ENCODE measurements around the gene CTSS.

Gene CTSS

DNA sequence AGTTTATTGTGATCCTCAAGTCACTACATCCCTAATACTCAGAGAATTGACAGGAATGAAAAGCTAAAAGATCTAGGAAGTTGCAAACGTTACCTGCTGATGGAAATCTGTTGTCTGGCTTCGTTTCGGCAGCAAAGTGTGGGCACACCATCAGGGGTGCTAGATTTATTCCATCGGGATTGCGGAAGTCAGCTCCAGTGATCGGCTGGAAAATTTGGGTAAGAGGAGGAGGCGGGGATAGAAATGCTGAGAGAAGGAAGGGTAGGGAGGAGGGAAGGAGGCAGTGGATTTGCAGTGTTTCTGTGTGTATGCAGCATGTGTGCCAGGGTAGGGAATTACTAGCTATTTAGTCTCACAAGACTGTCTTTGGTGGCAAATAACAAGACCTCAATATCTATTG, 42.5 kb upstream of the CTSS start, which contains the start of gene CTSK:
TSS of gene CTSK (minus strand) at position 140 of the 400 bp plus-strand sequence. CDS start 1,455 bp downstream, outside the sequence.
- no peaks in the 10 kb centered on the region for H3K4me1 ChIP-seq
- H3K36me3 ChIP-seq = peaks cover 15% of the 10 kb centered on the region
- no peak within 1 kb of the TSS for H3K4me3 ChIP-seq (ENCODE audit: low read depth, low read length)
- no peak for DNase-seq
- H3K27me3 ChIP-seq = no peaks in the 10 kb centered on the region
- no peaks in the 10 kb centered on the region for H3K9me3 ChIP-seq
- TF ChIP-seq, protein P1, sequence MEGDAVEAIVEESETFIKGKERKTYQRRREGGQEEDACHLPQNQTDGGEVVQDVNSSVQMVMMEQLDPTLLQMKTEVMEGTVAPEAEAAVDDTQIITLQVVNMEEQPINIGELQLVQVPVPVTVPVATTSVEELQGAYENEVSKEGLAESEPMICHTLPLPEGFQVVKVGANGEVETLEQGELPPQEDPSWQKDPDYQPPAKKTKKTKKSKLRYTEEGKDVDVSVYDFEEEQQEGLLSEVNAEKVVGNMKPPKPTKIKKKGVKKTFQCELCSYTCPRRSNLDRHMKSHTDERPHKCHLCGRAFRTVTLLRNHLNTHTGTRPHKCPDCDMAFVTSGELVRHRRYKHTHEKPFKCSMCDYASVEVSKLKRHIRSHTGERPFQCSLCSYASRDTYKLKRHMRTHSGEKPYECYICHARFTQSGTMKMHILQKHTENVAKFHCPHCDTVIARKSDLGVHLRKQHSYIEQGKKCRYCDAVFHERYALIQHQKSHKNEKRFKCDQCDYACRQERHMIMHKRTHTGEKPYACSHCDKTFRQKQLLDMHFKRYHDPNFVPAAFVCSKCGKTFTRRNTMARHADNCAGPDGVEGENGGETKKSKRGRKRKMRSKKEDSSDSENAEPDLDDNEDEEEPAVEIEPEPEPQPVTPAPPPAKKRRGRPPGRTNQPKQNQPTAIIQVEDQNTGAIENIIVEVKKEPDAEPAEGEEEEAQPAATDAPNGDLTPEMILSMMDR (IDR thresholded peaks at IDR 0.05; ENCODE audit: low read depth, low read length) = no peak

- H3K4me1 ChIP-seq = no peaks in the 10 kb centered on the region
- no peak overlapping the region for H3K4me3 ChIP-seq (ENCODE audit: low read depth, low read length)
- peaks cover 9% of the 10 kb centered on the region for H3K36me3 ChIP-seq
- TF ChIP-seq, protein P1 (IDR thresholded peaks at IDR 0.05; ENCODE audit: low read depth, low read length) = no peak
- no peaks in the 10 kb centered on the region for H3K9me3 ChIP-seq
- H3K27me3 ChIP-seq = no peaks in the 10 kb centered on the region
- no peak for DNase-seq
These were observed 41.9 kb upstream of the CTSS start for GRCh38 chr1:150807249-150808023.

- H3K4me3 ChIP-seq (ENCODE audit: low read depth, low read length) = no peak overlapping the region
These were observed 40.3 kb upstream of the CTSS start for GRCh38 chr1:150805899-150806298.

DNA sequence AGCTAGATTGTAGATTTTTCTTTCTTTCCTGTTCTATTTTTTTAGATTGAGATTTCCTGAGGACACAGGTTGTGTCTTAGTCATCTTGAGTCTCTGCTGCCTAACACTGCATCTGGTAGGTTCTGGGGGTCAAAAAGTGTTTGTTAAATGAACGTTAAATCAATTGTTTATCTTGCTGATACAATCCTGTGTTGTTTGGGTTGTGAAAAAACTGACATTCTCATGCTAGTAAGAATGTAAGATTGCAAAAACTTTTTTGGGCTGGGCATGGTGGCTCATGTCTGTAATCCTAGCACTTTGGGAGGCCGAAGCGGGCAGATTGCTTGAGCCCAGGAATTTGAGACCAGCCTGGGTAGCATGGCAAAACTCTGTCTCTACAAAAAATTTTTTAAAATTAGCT, 39.1 kb upstream of the CTSS start:
- H3K4me1 ChIP-seq = no peaks in the 10 kb centered on the region
- H3K9me3 ChIP-seq = no peaks in the 10 kb centered on the region
- TF ChIP-seq, protein P1 (IDR thresholded peaks at IDR 0.05; ENCODE audit: low read depth, low read length) = no peak
- H3K27me3 ChIP-seq = no peaks in the 10 kb centered on the region
- no peak overlapping the region for H3K4me3 ChIP-seq (ENCODE audit: low read depth, low read length)
- no peak for DNase-seq
- no peaks in the 10 kb centered on the region for H3K36me3 ChIP-seq

More at GRCh38 chr1:150805899-150806298, 40.3 kb upstream of the CTSS start:
- Histone ChIP-seq H3K27me3 (no peaks in the 10 kb centered on the region), H3K36me3 (peaks cover 1% of the 10 kb centered on the region), H3K9me3 (no peaks in the 10 kb centered on the region), H3K4me1 (no peaks in the 10 kb centered on the region)
- TF ChIP-seq, protein P1 (IDR thresholded peaks at IDR 0.05; ENCODE audit: low read depth, low read length) = no peak
- DNase-seq = no peak

- no peaks in the 10 kb centered on the region for H3K9me3 ChIP-seq
- no peaks in the 10 kb centered on the region for H3K27me3 ChIP-seq
- H3K4me1 ChIP-seq = no peaks in the 10 kb centered on the region
- H3K36me3 ChIP-seq = no peaks in the 10 kb centered on the region
- DNase-seq = no peak
- TF ChIP-seq, protein P1 (IDR thresholded peaks at IDR 0.05; ENCODE audit: low read depth, low read length) = no peak
- no peak overlapping the region for H3K4me3 ChIP-seq (ENCODE audit: low read depth, low read length)
These were observed 33.5 kb upstream of the CTSS start for GRCh38 chr1:150799089-150799488.

DNA sequence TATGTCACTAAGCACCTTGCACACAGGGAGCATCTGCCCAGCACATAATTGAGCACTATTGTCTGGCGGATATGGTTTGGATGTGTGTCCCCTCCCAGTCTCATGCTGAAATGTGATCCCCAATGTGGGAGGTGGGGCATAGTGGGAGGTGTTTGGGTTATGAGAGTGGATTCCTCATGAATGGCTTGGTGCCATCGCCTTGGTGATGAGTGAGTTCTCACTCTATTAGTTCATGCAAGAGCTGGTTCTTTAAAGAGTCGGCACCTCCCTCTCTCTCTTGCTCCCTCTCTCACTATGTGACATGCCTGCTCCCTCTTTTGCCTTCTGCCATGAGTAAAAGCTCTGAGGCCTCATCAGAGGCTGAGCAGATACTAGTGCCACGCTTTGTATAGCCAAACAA, 32.9 kb upstream of the CTSS start:
- no peaks in the 10 kb centered on the region for H3K9me3 ChIP-seq
- H3K36me3 ChIP-seq = no peaks in the 10 kb centered on the region
- H3K4me3 ChIP-seq (ENCODE audit: low read depth, low read length) = no peak overlapping the region
- no peaks in the 10 kb centered on the region for H3K27me3 ChIP-seq
- TF ChIP-seq, protein P1 (IDR thresholded peaks at IDR 0.05; ENCODE audit: low read depth, low read length) = no peak
- no peaks in the 10 kb centered on the region for H3K4me1 ChIP-seq
- DNase-seq = no peak
